Measurements from ENCODE around the gene SLIT1.

The SLIT1 gene

DNA sequence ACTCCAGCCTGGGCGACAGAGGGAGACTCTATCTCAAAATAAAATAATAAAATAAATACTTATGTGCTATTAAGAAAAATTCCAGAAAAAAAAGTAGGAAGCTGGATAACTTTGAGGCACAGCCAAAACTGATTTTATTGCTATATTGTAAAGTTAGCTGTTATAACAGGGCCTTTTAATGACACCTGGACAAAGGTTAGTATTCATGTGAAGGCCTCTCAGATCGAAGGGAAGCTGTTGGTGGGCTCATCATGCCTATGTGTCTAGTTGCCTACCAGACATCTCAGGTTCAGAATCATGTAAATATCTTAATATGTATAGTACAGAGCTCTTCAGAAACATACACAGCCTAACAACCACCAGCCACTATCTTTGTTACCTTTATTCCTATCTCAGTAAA, 210.6 kb downstream of the SLIT1 start:
- no peak for DNase-seq
- no peak overlapping the region for H3K27ac ChIP-seq (ENCODE audit: insufficient read depth, low read length, poor library complexity, severe bottlenecking)
- H3K4me1 ChIP-seq (ENCODE audit: control insufficient read depth, insufficient read depth, low read length, poor library complexity, severe bottlenecking), result no peaks in the 10 kb centered on the region
- H3K27me3 ChIP-seq (replicated peaks; ENCODE audit: control insufficient read depth, insufficient read depth, low read length, poor library complexity, severe bottlenecking), result no peaks in the 10 kb centered on the region
- no peaks in the 10 kb centered on the region for H3K36me3 ChIP-seq (ENCODE audit: control insufficient read depth, insufficient read depth, low read length)
- no peaks in the 10 kb centered on the region for H3K9me3 ChIP-seq (ENCODE audit: control insufficient read depth, low read length)
- no peak overlapping the region for H3K4me3 ChIP-seq (ENCODE audit: insufficient read depth, low read depth, low read length, poor library complexity, severe bottlenecking)

DNA sequence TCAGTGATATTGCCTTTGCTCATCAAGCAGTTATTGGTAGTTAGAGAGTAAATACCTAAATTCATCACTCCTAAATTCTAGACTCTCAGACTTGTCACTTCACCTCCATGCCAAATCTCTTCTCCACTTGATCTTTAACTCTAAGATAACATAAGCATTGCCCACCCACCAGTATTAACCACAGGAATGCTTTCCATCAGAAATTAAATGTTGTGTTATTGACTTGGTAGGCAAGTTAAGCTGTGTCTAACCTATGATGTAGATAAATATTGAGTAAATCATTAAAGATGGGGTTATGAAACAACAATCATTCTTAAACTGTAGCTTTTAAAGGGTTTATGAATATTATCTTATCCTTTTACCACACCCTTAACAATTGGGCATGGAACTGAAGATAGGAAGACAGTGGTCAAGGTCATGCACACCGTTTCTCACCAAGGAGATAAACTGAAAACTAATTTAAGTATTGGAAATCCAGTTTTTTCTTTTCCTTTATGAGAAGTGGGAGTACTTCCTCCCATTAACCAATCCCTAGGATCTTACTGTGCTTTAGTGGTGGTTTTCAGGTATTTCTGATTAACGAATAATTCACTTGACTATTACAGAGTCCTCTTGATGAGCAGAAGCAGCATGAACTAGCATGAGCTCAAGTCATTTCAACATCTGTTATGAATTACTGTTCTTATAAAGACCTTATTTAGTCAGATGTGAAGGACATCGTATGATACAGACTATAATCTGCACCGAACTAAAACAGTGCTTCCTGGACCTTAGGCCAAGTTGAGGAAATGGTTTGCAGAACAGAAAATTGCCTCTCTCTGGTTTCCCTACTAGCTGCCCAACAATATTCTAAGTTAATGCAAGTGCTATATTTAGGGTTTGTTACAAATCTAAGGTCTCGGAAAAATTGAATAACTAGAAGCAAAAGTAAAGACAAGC, 211.7 kb downstream of the SLIT1 start:
- Histone ChIP-seq H3K4me3 (ENCODE audit: insufficient read depth, low read depth, low read length, poor library complexity, severe bottlenecking) (no peak overlapping the region), H3K9me3 (ENCODE audit: control insufficient read depth, low read length) (no peaks in the 10 kb centered on the region), H3K27me3 (replicated peaks; ENCODE audit: control insufficient read depth, insufficient read depth, low read length, poor library complexity, severe bottlenecking) (no peaks in the 10 kb centered on the region), H3K4me1 (ENCODE audit: control insufficient read depth, insufficient read depth, low read length, poor library complexity, severe bottlenecking) (no peaks in the 10 kb centered on the region), H3K27ac (ENCODE audit: insufficient read depth, low read length, poor library complexity, severe bottlenecking) (no peak overlapping the region), H3K36me3 (ENCODE audit: control insufficient read depth, insufficient read depth, low read length) (no peaks in the 10 kb centered on the region)
- no peak for DNase-seq

DNA sequence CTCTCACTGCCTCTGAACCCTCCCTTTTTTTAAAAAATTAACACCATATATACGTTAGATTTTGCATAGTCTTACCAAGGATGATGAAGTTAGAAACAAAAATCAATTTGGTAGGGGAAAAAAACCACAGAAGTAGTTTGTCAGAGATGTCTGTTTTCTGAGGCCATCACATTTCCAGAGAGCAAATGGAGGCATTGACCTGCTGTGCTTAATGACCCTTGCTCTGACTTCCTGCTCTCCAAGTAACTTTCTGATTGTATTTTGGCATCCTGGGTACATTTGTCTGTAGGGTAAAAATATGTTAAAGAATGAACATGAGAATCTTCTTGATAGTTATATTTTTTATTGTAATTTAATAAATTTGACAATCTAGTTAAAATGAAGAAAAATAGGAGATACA, 213.5 kb downstream of the SLIT1 start:
- no peaks in the 10 kb centered on the region for H3K9me3 ChIP-seq (ENCODE audit: control insufficient read depth, low read length)
- no peak overlapping the region for H3K27ac ChIP-seq (ENCODE audit: insufficient read depth, low read length, poor library complexity, severe bottlenecking)
- no peak overlapping the region for H3K4me3 ChIP-seq (ENCODE audit: insufficient read depth, low read depth, low read length, poor library complexity, severe bottlenecking)
- H3K36me3 ChIP-seq (ENCODE audit: control insufficient read depth, insufficient read depth, low read length), result no peaks in the 10 kb centered on the region
- DNase-seq, result no peak
- no peaks in the 10 kb centered on the region for H3K4me1 ChIP-seq (ENCODE audit: control insufficient read depth, insufficient read depth, low read length, poor library complexity, severe bottlenecking)
- no peaks in the 10 kb centered on the region for H3K27me3 ChIP-seq (replicated peaks; ENCODE audit: control insufficient read depth, insufficient read depth, low read length, poor library complexity, severe bottlenecking)

DNA sequence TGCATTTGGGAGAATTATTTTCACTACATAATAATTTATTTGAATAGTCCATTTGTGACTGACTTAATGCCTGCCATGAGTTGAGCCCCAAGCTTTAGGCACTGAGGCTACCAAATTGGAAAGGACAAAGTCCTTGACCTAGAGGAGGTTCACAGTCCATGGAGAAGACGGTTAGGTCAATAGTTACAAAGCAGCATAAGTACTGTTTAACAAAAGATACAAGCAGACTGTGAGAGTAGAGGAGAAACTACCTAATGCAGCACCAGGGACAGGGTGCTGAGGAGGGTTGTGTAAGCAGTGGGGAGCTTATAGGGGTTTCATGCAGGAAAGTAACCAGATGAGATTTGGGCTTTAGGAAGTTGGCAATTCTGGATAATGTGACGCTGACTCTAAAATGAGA, 214.4 kb downstream of the SLIT1 start:
- H3K27me3 ChIP-seq (replicated peaks; ENCODE audit: control insufficient read depth, insufficient read depth, low read length, poor library complexity, severe bottlenecking), result no peaks in the 10 kb centered on the region
- H3K27ac ChIP-seq (ENCODE audit: insufficient read depth, low read length, poor library complexity, severe bottlenecking), result no peak overlapping the region
- H3K36me3 ChIP-seq (ENCODE audit: control insufficient read depth, insufficient read depth, low read length), result no peaks in the 10 kb centered on the region
- no peaks in the 10 kb centered on the region for H3K4me1 ChIP-seq (ENCODE audit: control insufficient read depth, insufficient read depth, low read length, poor library complexity, severe bottlenecking)
- DNase-seq, result no peak
- H3K4me3 ChIP-seq (ENCODE audit: insufficient read depth, low read depth, low read length, poor library complexity, severe bottlenecking), result no peak overlapping the region
- no peaks in the 10 kb centered on the region for H3K9me3 ChIP-seq (ENCODE audit: control insufficient read depth, low read length)

DNA sequence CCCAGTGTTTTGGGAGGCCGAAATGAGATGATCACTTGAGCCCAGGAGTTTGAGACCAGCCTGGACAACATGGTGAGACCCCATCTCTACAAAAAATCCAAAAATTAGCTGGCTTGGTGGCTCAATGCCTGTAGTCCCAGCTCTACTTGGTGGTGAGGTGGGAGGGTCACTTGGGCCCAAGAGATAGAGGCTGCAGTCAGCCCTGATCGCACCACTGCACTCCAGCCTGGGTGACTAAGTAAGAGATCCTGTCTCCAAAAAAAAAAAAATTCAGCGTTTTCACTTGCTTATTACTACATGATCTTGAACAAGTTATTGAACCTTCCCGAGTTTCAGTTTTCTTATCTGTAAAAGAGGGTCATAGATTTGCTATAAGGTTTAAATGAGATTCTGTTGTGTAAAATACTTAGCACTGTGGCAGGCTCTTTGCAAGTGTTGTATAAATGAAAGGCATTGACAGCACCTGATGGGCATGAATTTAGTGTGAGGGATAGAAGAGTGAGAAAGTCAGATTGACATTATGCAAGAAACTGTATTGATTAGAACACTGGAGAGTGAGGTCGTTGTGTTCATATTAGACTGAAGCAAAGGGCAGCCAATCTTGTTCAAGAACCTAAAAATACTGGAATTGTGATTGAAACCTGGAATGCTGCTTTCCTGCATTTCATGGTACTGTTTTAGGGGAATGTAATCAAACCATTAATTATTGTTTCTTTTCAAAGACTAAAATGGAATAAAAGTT, 216.9 kb downstream of the SLIT1 start:
- H3K27me3 ChIP-seq (replicated peaks; ENCODE audit: control insufficient read depth, insufficient read depth, low read length, poor library complexity, severe bottlenecking), result no peaks in the 10 kb centered on the region
- no peak overlapping the region for H3K27ac ChIP-seq (ENCODE audit: insufficient read depth, low read length, poor library complexity, severe bottlenecking)
- no peak for DNase-seq
- no peaks in the 10 kb centered on the region for H3K36me3 ChIP-seq (ENCODE audit: control insufficient read depth, insufficient read depth, low read length)
- no peaks in the 10 kb centered on the region for H3K4me1 ChIP-seq (ENCODE audit: control insufficient read depth, insufficient read depth, low read length, poor library complexity, severe bottlenecking)
- H3K4me3 ChIP-seq (ENCODE audit: insufficient read depth, low read depth, low read length, poor library complexity, severe bottlenecking), result no peak overlapping the region
- no peaks in the 10 kb centered on the region for H3K9me3 ChIP-seq (ENCODE audit: control insufficient read depth, low read length)

DNA sequence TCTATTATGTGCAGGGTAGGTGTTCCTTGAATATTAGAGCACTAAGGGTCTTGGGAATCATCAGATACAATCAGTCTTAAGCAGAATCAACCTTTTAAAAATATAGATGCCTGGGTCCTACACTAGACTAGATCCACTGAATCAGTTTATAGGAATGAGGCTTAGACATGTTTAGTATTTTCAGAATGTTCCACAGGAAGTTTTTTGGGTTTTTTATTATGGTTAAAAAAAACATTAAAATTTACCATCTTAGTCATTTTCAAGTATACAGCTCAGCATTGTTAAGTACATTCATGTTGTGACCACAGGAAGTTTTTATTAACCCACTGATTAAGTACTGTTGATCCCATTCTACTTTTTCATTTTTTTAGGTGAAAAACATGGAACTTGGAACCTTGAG, 217.9 kb downstream of the SLIT1 start:
- Histone ChIP-seq H3K4me1 (ENCODE audit: control insufficient read depth, insufficient read depth, low read length, poor library complexity, severe bottlenecking) (no peaks in the 10 kb centered on the region), H3K27me3 (replicated peaks; ENCODE audit: control insufficient read depth, insufficient read depth, low read length, poor library complexity, severe bottlenecking) (no peaks in the 10 kb centered on the region), H3K9me3 (ENCODE audit: control insufficient read depth, low read length) (no peaks in the 10 kb centered on the region), H3K27ac (ENCODE audit: insufficient read depth, low read length, poor library complexity, severe bottlenecking) (no peak overlapping the region), H3K36me3 (ENCODE audit: control insufficient read depth, insufficient read depth, low read length) (no peaks in the 10 kb centered on the region), H3K4me3 (ENCODE audit: insufficient read depth, low read depth, low read length, poor library complexity, severe bottlenecking) (no peak overlapping the region)
- DNase-seq, result no peak

DNA sequence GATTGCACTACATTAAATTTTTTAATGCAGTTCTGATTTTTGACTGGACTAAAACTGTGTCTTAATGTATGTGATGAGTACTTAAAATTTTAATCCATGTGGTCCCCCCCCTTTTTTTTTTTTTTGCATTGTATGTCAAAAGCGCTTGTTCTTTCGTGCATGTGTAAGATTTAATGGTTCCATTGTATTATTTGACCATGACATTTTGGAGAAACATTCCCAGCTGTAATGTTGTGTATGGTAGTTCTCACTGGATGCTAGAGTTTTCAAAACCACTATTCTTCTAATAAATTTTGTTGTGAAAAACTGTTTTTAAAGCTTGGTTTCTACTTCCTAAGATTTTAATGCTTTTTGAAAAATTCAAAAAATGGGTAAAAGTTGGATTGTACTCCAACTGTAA, 221.6 kb downstream of the SLIT1 start:
- H3K27ac ChIP-seq (ENCODE audit: insufficient read depth, low read length, poor library complexity, severe bottlenecking), result no peak overlapping the region
- peaks cover 3% of the 10 kb centered on the region for H3K36me3 ChIP-seq (ENCODE audit: control insufficient read depth, insufficient read depth, low read length)
- no peaks in the 10 kb centered on the region for H3K4me1 ChIP-seq (ENCODE audit: control insufficient read depth, insufficient read depth, low read length, poor library complexity, severe bottlenecking)

DNA sequence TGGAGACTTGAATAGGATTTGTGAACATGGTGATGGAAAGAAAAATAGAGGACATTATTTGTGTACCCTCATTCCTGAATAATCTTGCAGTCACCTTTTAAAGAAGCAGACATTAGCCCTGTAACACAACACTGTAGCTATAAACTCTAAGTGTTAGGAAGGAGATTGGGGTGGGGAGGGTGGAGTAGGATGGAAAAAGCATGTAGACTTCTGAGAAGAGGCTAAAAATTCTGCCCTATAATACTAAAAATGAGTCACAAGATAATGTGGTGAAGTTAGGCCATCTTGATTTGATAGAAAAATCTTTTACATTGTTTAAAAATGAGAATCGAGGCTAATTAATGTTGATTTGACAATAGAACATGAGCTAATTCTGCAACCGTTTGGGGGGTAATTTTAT, 224.9 kb downstream of the SLIT1 start:
- DNase-seq, result no peak
- Histone ChIP-seq H3K4me3 (ENCODE audit: insufficient read depth, low read depth, low read length, poor library complexity, severe bottlenecking) (no peak overlapping the region), H3K36me3 (ENCODE audit: control insufficient read depth, insufficient read depth, low read length) (peaks cover 8% of the 10 kb centered on the region), H3K27ac (ENCODE audit: insufficient read depth, low read length, poor library complexity, severe bottlenecking) (no peak overlapping the region), H3K9me3 (ENCODE audit: control insufficient read depth, low read length) (no peaks in the 10 kb centered on the region), H3K4me1 (ENCODE audit: control insufficient read depth, insufficient read depth, low read length, poor library complexity, severe bottlenecking) (no peaks in the 10 kb centered on the region), H3K27me3 (replicated peaks; ENCODE audit: control insufficient read depth, insufficient read depth, low read length, poor library complexity, severe bottlenecking) (no peaks in the 10 kb centered on the region)

More for the DNA sequence above, 221.6 kb downstream of the SLIT1 start:
- Histone ChIP-seq H3K27me3 (replicated peaks; ENCODE audit: control insufficient read depth, insufficient read depth, low read length, poor library complexity, severe bottlenecking) (no peaks in the 10 kb centered on the region), H3K9me3 (ENCODE audit: control insufficient read depth, low read length) (no peaks in the 10 kb centered on the region), H3K4me3 (ENCODE audit: insufficient read depth, low read depth, low read length, poor library complexity, severe bottlenecking) (no peak overlapping the region)
- DNase-seq, result no peak

DNA sequence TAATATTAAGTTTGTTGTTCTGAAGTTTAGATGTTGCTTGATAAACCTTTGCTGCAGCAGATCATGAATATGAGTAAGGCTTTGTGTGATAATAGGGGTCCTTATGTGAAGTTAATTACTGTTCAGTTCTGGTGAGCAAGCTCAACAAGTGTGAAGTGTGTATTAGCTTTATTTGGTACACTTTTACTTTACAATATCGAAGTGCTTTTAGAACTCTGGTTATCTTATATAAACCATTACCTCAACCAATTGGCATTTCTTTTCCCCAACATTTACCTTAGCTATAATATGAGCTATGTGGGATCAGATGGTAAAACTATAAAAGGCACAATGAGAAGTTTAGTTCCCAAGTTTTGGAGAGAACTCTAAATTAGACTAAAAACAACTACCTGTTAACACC, 226.0 kb downstream of the SLIT1 start:
- H3K27me3 ChIP-seq (replicated peaks; ENCODE audit: control insufficient read depth, insufficient read depth, low read length, poor library complexity, severe bottlenecking), result no peaks in the 10 kb centered on the region
- no peak for DNase-seq
- no peak overlapping the region for H3K4me3 ChIP-seq (ENCODE audit: insufficient read depth, low read depth, low read length, poor library complexity, severe bottlenecking)
- no peaks in the 10 kb centered on the region for H3K4me1 ChIP-seq (ENCODE audit: control insufficient read depth, insufficient read depth, low read length, poor library complexity, severe bottlenecking)
- H3K9me3 ChIP-seq (ENCODE audit: control insufficient read depth, low read length), result no peaks in the 10 kb centered on the region
- no peak overlapping the region for H3K27ac ChIP-seq (ENCODE audit: insufficient read depth, low read length, poor library complexity, severe bottlenecking)
- H3K36me3 ChIP-seq (ENCODE audit: control insufficient read depth, insufficient read depth, low read length), result peaks cover 19% of the 10 kb centered on the region

DNA sequence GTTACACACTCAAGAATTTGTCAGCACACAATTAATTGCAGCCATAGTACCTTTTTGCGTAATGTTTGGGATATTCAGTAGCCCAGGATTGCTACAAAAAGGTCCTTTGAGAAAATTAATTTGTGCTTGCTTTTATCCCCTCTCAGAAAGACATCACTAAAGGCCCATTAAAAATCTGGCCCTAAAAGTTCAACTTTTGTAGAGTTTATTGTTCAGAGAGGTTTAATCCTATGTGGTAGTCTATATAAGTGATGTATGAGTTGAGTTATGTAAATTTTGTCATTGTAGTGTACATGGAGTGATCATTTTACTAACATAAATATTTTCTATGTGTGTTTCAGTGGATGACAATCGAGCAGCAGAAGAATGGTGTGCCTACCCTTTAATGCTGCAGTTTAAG, 227.7 kb downstream of the SLIT1 start:
- Histone ChIP-seq H3K27me3 (replicated peaks; ENCODE audit: control insufficient read depth, insufficient read depth, low read length, poor library complexity, severe bottlenecking) (no peaks in the 10 kb centered on the region), H3K4me3 (ENCODE audit: insufficient read depth, low read depth, low read length, poor library complexity, severe bottlenecking) (no peak overlapping the region), H3K36me3 (ENCODE audit: control insufficient read depth, insufficient read depth, low read length) (peaks cover 24% of the 10 kb centered on the region), H3K27ac (ENCODE audit: insufficient read depth, low read length, poor library complexity, severe bottlenecking) (no peak overlapping the region), H3K4me1 (ENCODE audit: control insufficient read depth, insufficient read depth, low read length, poor library complexity, severe bottlenecking) (no peaks in the 10 kb centered on the region), H3K9me3 (ENCODE audit: control insufficient read depth, low read length) (no peaks in the 10 kb centered on the region)
- DNase-seq, result no peak

All from effector memory CD4-positive, alpha-beta T cell (primary cell).